Fibroblast of skin of scalp (primary cell): ENCODE measurements around the gene SHROOM4. TPM values are rescaled to one million over a fixed set of nuclear protein-coding genes. Genes with fewer than 3 reads are reported as not detected.

Experiments
- DNase-seq: peaks from one replicate; pipeline ENCODE4 v3.0.0-alpha.2; 2013
- polyA plus RNA-seq, 2 experiments: library from polyadenylated mRNA; unstranded; fragments of 120-200 nt; gene quantifications; one replicate each; pipeline ENCODE4 v1.2.1, GENCODE V29; 2013; ENCODE audit not compliant: insufficient read length in 2 of 2

Gene SHROOM4
- 1.3 TPM for polyA plus RNA-seq (2013, experiment 1 of 2; ENCODE audit: insufficient read length)
- 1.8 TPM for polyA plus RNA-seq (2013, experiment 2 of 2; ENCODE audit: insufficient read length)

- peak; percentile 69 for DNase-seq
Observed at GRCh38 chrX:50813843-50814661, at the start of gene SHROOM4. SHROOM4 (minus strand) TSS chrX:50814194; CDS start chrX:50814018, 176 bp downstream.

DNA sequence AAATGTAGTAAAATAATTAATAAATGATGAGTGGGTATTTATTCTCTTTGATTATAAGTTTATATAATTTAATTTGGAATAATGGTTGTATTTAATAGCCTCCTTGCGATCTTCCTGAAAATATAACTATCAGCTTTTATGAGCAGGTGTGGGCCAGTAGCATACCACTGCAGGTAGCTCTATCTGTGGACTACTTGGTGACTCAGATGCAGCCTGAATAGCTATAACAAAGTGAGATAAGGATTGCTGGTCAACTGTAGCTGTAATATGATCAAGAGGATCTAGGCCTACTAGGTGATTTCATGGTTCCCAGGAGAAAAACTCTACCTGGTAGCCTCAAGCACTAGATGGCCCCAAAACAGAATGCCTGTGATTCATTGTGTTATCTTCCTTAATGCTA lies 49.5 kb upstream of the SHROOM4 start:
- no peak for DNase-seq

GRCh38 chrX:50860518-50860917 lies 46.5 kb upstream of the SHROOM4 start:
- no peak for DNase-seq

- no peak for DNase-seq
Observed at GRCh38 chrX:50858548-50858947, 44.6 kb upstream of the SHROOM4 start.

DNA sequence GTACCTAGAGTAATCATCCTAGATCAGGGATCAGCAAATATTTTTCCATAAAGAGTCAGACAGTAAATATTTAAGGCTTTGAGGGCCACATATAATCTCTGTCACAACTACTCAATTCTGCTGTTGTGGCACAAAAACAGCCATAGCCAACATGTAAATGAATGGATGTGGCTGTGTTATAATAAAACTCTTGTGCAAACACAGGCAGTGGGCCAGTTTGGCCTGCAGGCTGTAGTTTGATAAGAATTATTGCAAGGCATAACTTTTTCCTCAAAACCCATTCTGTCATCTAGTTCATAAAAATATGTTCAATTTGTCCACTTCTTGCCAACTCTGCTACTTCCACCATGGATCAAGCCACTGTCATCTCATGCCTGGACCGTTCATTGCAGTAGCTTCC lies 39.4 kb upstream of the SHROOM4 start:
- no peak for DNase-seq

- no peak for DNase-seq
Observed at GRCh38 chrX:50852524-50852923, 38.5 kb upstream of the SHROOM4 start.

GRCh38 chrX:50842221-50842620 lies 28.2 kb upstream of the SHROOM4 start:
- DNase-seq: no peak

DNA sequence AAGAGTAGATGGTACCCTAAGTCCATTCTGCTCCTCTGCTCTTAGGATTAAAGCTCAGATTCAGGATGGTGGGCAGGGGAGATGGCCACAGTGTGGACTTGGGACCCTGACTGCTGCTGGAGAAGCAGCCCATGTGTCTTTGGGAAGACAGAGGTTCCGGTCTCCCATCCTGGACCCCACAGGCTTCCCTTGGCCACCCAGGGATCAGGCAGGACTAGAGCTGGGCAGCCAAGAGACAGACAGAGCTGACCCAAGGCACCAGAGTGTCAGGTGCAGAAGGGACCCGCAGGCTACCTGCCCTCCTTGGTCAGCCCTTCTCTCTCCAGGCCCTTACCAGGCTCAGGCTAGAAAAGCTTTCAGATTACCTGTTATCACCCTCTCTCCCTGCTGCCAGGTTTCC lies 25.7 kb upstream of the SHROOM4 start:
- DNase-seq: no peak

DNA sequence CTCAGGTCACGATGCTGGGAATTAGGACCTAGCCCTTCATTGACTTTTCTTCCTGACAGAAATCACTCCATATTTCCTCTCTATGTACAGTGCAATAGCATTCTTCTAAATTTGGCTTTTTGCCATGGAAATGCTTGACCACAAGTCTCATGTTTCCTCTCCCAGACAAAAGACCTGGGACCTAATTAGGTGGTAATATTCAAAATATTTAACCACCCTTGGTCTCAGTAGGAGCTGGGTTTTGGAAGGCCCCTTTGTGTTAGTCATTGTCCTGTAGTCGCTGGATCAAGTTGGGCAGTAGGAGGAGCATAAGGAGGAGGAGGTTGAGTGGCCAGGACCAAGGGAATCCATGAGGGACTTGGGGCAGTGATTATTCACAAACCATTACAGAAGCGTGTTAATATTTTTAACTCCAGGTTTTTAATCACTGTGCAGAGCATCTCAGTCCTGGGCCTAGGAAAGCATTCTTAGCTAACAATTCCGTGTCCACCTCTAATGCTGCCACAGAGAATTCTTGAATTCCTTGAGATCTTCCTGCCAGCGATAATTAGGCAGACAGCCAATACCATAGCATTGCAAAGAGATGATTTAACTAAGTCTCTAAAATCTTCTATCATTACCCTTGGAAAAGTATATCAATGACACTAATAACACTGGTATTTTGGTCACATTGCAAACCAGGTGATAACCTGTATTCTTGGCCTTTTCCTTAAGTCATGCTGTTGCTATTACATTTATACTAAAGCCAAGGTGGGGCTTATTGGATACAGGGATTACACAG lies 25.0 kb upstream of the SHROOM4 start:
- DNase-seq: peak; percentile 62

- no peak for DNase-seq
Observed at GRCh38 chrX:50827996-50828395, 14.0 kb upstream of the SHROOM4 start.

DNA sequence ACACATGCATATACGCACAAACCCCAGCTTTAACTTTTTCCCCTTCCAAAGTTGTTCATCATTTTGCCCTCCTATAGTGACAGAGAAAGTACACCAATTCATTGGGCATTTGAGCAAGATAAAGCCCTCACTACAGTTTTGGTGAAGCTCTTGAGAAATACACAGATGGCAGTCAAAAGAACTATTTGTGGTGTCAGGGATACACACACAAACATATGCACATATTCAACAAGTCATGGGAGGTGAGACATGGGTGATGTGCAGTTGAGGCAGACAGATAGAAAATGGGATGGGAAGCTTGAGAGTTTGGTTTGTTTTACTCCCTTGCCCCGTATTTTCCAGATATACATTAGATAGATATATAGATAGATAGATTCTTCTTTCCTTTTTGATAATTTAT lies 11.8 kb upstream of the SHROOM4 start:
- DNase-seq: no peak

DNA sequence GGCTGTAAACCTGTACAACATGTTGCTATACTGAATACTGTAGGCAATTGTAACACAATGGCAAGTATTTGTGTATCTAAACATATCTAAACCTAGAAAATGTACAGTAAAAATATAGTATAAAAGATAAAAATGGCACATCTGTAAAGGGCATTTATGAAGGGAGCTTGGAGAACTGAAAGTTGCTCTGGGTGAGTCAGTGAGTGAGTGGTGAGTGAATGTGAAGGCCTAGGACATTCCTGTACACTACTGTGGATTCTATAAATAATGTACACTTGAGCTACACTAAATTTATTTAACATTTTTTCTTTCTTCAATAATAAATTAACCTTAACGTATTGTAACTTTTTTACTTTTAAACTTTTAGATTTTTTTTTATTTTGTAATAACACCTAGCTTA lies 5.0 kb upstream of the SHROOM4 start:
- no peak for DNase-seq

DNA sequence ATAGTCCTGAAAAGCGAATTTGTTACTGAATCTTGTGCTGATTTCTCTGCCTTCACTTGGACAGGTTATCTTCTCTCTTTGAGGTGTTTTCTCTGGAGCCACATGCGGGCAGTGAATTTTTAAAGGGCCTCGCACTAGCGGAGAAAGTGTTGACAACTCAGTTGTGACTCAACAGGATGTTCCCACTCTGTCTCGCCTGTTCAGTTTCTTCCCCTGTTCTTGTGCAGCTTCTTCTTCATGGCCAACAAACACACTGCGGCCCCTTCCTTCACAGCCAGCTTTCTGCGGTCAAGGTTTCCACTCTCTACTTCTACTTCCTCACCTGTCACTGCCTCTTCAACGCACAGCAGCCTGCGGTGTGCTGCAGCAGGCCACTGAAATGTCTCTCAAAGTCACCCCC lies 1.1 kb upstream of the SHROOM4 start:
- no peak for DNase-seq

- no peak for DNase-seq
Observed at GRCh38 chrX:50814701-50815100, 707 bp upstream of the SHROOM4 start.

- peak; percentile 40 for DNase-seq
Observed at GRCh38 chrX:50812995-50813842, 775 bp downstream of the SHROOM4 start.

GRCh38 chrX:50805276-50805675 lies 8.7 kb downstream of the SHROOM4 start:
- no peak for DNase-seq

DNA sequence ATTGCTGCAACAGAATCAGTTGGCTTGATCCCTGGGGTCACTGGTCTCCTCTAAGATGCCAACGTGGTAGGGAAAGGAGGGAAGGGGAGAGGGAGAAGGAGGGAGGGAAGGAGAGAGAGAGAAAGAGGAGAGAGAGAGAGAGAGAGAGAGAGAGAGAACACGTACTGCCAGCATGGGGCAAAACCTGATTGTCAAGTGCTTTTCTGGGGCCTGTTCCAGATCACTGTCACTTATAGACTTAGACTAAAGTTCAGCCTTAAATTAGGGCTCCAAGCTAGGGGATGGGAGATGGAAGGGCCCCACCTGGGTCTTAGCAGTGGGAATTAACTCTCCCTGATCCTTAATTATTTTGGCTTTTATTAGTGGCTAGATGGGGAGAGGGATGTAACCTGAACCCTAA lies 12.9 kb downstream of the SHROOM4 start:
- DNase-seq: no peak

- peak; percentile 66 for DNase-seq
Observed at GRCh38 chrX:50799531-50799961, 14.4 kb downstream of the SHROOM4 start.

- no peak for DNase-seq
Observed at GRCh38 chrX:50798783-50799182, 15.2 kb downstream of the SHROOM4 start.

GRCh38 chrX:50787099-50787498 lies 26.9 kb downstream of the SHROOM4 start:
- DNase-seq: no peak

GRCh38 chrX:50780144-50780543 lies 33.9 kb downstream of the SHROOM4 start:
- no peak for DNase-seq

- DNase-seq: peak; percentile 49
Observed at GRCh38 chrX:50779694-50780093, 34.3 kb downstream of the SHROOM4 start.

- no peak for DNase-seq
Observed at GRCh38 chrX:50778272-50778671, 35.7 kb downstream of the SHROOM4 start.
